ENCODE measurements around the gene MYH11. TPM values are rescaled to one million over a fixed set of nuclear protein-coding genes. Genes with fewer than 3 reads are reported as not detected.

The MYH11 gene
- total RNA-seq, 1 donor: 0.27 TPM

Small RNA genes lying within 50 kb of the gene (small RNA-seq; reads per million reads assigned to genes)
- not detected for gene RNU6-213P

Other genes starting within 250 kb of the MYH11 start
- 25.0 TPM for gene MARF1, start 213.9 kb downstream of the MYH11 start, total RNA-seq
- 39.3 TPM for gene NDE1, start 206.8 kb downstream of the MYH11 start, total RNA-seq
- gene CEP20, start 31.6 kb upstream of the MYH11 start, total RNA-seq: 16.7 TPM
- gene ABCC1, start 92.6 kb upstream of the MYH11 start, total RNA-seq: 168 TPM

All from hematopoietic multipotent progenitor cell (in vitro differentiated cells).